ENCODE results near the gene PDAP1. TPM values are rescaled to one million over a fixed set of nuclear protein-coding genes. Genes with fewer than 3 reads are reported as not detected.

The PDAP1 gene
- total RNA-seq, 1 experiment from 2014 or later = 200 TPM

DNA sequence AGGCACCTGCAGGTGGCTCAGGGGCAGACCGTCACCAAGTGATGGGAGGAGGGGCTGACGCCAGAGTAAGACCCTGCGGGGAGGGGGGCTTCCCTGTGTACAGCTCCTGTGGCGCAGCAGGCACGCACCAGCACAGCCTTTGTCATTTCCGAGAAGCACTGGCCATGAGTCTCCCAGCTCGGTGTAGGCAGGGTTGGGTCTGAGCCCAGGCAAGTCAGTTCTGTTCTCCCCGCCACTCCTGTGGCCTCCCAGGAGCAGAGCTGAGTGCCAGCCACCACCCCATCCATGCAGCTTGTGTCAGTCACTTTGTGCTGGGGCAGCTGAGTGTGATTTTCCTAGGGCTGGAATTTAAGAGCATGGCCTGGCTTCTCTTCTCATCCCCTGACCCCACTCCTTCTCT is 43.5 kb upstream of the PDAP1 start:
- no peak overlapping the region for H3K27ac Mint-ChIP-seq (ENCODE audit: low read depth, unreplicated experiment)
- H3K4me1 Mint-ChIP-seq (ENCODE audit: insufficient read depth, unreplicated experiment) = peaks cover 5% of the 10 kb centered on the region
- H3K4me3 Mint-ChIP-seq (ENCODE audit: unreplicated experiment) = no peak overlapping the region
- POLR2A ChIA-PET = no interaction called here
- CTCF ChIA-PET = no interaction called here
- H3K36me3 Mint-ChIP-seq (ENCODE audit: insufficient read depth, unreplicated experiment) = peaks cover 68% of the 10 kb centered on the region
- no peaks in the 10 kb centered on the region for H3K27me3 Mint-ChIP-seq (ENCODE audit: insufficient read depth, unreplicated experiment)
- intact Hi-C loops (cut with micrococcal nuclease) = no loop called here
- TF ChIP-seq, protein P1, sequence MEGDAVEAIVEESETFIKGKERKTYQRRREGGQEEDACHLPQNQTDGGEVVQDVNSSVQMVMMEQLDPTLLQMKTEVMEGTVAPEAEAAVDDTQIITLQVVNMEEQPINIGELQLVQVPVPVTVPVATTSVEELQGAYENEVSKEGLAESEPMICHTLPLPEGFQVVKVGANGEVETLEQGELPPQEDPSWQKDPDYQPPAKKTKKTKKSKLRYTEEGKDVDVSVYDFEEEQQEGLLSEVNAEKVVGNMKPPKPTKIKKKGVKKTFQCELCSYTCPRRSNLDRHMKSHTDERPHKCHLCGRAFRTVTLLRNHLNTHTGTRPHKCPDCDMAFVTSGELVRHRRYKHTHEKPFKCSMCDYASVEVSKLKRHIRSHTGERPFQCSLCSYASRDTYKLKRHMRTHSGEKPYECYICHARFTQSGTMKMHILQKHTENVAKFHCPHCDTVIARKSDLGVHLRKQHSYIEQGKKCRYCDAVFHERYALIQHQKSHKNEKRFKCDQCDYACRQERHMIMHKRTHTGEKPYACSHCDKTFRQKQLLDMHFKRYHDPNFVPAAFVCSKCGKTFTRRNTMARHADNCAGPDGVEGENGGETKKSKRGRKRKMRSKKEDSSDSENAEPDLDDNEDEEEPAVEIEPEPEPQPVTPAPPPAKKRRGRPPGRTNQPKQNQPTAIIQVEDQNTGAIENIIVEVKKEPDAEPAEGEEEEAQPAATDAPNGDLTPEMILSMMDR (IDR thresholded peaks at IDR 0.05; ENCODE audit: unreplicated experiment) = no peak
- BruUV-seq (replicated peaks) = no TSS peak
- H3K9me3 Mint-ChIP-seq (ENCODE audit: unreplicated experiment) = no peaks in the 10 kb centered on the region
- DNase-seq (ENCODE audit: unreplicated experiment) = no peak

DNA sequence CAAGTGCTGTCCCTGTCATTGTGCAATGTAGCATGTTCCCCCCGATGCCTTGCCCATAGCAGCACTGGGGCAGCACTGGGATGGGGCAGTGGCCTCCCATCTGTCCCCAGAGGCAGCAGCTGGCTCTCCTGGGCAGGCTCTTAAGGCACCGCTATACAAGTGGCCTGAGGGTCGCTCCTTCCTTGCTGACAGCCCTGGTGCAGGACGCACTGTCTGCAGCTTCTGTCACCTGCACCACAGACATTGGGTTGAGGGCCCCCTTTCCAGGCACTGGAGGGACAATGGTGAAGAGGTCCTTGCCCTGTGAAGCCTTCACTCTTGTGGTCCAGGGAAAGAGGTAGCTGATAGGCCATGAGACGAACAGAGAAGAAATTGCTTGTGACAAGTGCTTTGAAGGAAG is 40.9 kb upstream of the PDAP1 start:
- TF ChIP-seq, protein P1 (IDR thresholded peaks at IDR 0.05; ENCODE audit: unreplicated experiment) = no peak
- no peaks in the 10 kb centered on the region for H3K4me1 Mint-ChIP-seq (ENCODE audit: insufficient read depth, unreplicated experiment)
- intact Hi-C loops (cut with micrococcal nuclease) = no loop called here
- H3K27me3 Mint-ChIP-seq (ENCODE audit: insufficient read depth, unreplicated experiment) = no peaks in the 10 kb centered on the region
- ChIA-PET CTCF (interaction anchor here (0.6 kb wide), 2 partner anchors 77 to 502 kb away, joined by 3 read pairs; no protein-coding TSS in a partner anchor), POLR2A (interaction anchor here (1.3 to 2.2 kb wide), 3 partner anchors 11 to 17 kb away, joined by 3 to 7 read pairs (median 4); partner anchors contain the start of genes ATP5MF, CPSF4 and PTCD1)
- no peak overlapping the region for H3K27ac Mint-ChIP-seq (ENCODE audit: low read depth, unreplicated experiment)
- H3K9me3 Mint-ChIP-seq (ENCODE audit: unreplicated experiment) = no peaks in the 10 kb centered on the region
- H3K4me3 Mint-ChIP-seq (ENCODE audit: unreplicated experiment) = no peak overlapping the region
- DNase-seq (ENCODE audit: unreplicated experiment) = no peak
- H3K36me3 Mint-ChIP-seq (ENCODE audit: insufficient read depth, unreplicated experiment) = peaks cover 79% of the 10 kb centered on the region
- BruUV-seq (replicated peaks) = no TSS peak

DNA sequence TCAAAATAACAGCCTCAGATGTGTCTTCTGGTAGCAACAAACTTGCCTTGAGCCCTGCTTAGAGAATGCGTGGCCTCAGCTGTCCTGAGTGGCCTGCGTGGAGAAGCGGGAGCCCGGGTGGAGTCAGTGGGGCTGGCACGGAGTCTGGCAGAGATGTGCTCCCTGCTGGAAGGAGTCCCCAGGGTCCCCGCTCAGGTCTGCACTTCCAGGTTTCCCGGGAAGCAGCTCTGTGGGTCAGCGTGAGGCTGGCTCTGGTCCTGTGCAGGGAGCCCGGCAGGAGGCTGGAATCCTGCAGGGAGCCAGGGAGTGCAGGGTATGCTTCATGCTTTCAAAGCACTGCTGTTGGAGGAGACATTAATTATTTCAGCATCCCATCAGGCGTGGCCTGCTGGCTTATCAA is 40.5 kb upstream of the PDAP1 start:
- TF ChIP-seq, protein P1 (IDR thresholded peaks at IDR 0.05; ENCODE audit: unreplicated experiment) = no peak
- no peaks in the 10 kb centered on the region for H3K9me3 Mint-ChIP-seq (ENCODE audit: unreplicated experiment)
- no peak overlapping the region for H3K4me3 Mint-ChIP-seq (ENCODE audit: unreplicated experiment)
- ChIA-PET CTCF (interaction anchor here (0.6 kb wide), 1 partner anchor 78 kb away, joined by 3 read pairs; no protein-coding TSS in a partner anchor), POLR2A (interaction anchor here (2.2 kb wide), 1 partner anchor 10 kb away, joined by 7 read pairs; the partner anchor contains the start of genes CPSF4 and PTCD1)
- no peak for DNase-seq (ENCODE audit: unreplicated experiment)
- no peaks in the 10 kb centered on the region for H3K4me1 Mint-ChIP-seq (ENCODE audit: insufficient read depth, unreplicated experiment)
- H3K27me3 Mint-ChIP-seq (ENCODE audit: insufficient read depth, unreplicated experiment) = no peaks in the 10 kb centered on the region
- intact Hi-C loops (cut with micrococcal nuclease) = no loop called here
- no TSS peak for BruUV-seq (replicated peaks)
- H3K36me3 Mint-ChIP-seq (ENCODE audit: insufficient read depth, unreplicated experiment) = peaks cover 81% of the 10 kb centered on the region
- no peak overlapping the region for H3K27ac Mint-ChIP-seq (ENCODE audit: low read depth, unreplicated experiment)

DNA sequence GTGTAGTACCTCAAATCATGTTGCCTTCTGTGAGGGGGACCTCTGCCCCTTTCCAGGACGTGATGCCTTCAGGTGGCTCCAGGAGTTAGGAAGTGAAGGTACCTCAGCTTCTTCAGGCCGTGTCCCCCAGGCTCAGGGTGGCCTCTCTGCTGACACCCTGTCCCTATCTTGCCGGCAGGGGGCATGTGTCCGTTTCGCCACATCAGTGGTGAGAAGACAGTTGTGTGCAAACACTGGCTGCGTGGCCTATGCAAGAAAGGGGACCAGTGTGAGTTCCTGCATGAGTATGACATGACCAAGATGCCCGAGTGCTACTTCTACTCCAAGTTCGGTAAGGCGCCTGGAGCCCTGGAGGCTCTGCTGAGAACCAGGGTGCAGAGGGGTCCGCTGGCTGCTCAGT is 39.5 kb upstream of the PDAP1 start:
- peak; percentile 34 for DNase-seq (ENCODE audit: unreplicated experiment)
- no TSS peak for BruUV-seq (replicated peaks)
- CTCF ChIA-PET = interaction anchor here (0.7 kb wide), 1 partner anchor 293 kb away, joined by 3 read pairs; no protein-coding TSS in a partner anchor
- H3K36me3 Mint-ChIP-seq (ENCODE audit: insufficient read depth, unreplicated experiment) = peaks cover 85% of the 10 kb centered on the region
- no peaks in the 10 kb centered on the region for H3K9me3 Mint-ChIP-seq (ENCODE audit: unreplicated experiment)
- no peaks in the 10 kb centered on the region for H3K4me1 Mint-ChIP-seq (ENCODE audit: insufficient read depth, unreplicated experiment)
- no peak overlapping the region for H3K4me3 Mint-ChIP-seq (ENCODE audit: unreplicated experiment)
- no peaks in the 10 kb centered on the region for H3K27me3 Mint-ChIP-seq (ENCODE audit: insufficient read depth, unreplicated experiment)
- POLR2A ChIA-PET = interaction anchor here (2.2 kb wide), 1 partner anchor 9 kb away, joined by 7 read pairs; the partner anchor contains the start of genes CPSF4 and PTCD1
- intact Hi-C loops (cut with micrococcal nuclease) = no loop called here
- H3K27ac Mint-ChIP-seq (ENCODE audit: low read depth, unreplicated experiment) = no peak overlapping the region
- TF ChIP-seq, protein P1 (IDR thresholded peaks at IDR 0.05; ENCODE audit: unreplicated experiment) = no peak
